GM10248 (cell line): ENCODE measurements around the gene RBM28.

ENCODE experiments used
- CTCF ChIA-PET: fragments of 300-600 bp; sonication (Branson Sonifier 250); formaldehyde crosslinking; extraction: SDS; loops from one replicate; lab custom pipeline; 2021; ENCODE audit warnings: antibody characterized with exemption; lab: Yijun Ruan, JAX
- POLR2A ChIA-PET: fragments of 350-650 bp; sonication (Branson Sonifier 250); formaldehyde crosslinking; extraction: SDS; loops from one replicate; lab custom pipeline; 2020; ENCODE audit warnings: antibody characterized with exemption; lab: Yijun Ruan, JAX
- DNase-seq: peaks from one replicate; pipeline ENCODE4 v3.0.0; 2012; ENCODE audit errors: extremely low spot score
- TF ChIP-seq, protein P1 (sequence below): IDR thresholded peaks from 2 replicates; pipeline ENCODE4 v1.5.1; 2012; ENCODE audit warnings: mild to moderate bottlenecking, low read depth; ENCODE audit errors: extremely low read depth, missing control alignments, control extremely low read depth

RBM28 gene

DNA sequence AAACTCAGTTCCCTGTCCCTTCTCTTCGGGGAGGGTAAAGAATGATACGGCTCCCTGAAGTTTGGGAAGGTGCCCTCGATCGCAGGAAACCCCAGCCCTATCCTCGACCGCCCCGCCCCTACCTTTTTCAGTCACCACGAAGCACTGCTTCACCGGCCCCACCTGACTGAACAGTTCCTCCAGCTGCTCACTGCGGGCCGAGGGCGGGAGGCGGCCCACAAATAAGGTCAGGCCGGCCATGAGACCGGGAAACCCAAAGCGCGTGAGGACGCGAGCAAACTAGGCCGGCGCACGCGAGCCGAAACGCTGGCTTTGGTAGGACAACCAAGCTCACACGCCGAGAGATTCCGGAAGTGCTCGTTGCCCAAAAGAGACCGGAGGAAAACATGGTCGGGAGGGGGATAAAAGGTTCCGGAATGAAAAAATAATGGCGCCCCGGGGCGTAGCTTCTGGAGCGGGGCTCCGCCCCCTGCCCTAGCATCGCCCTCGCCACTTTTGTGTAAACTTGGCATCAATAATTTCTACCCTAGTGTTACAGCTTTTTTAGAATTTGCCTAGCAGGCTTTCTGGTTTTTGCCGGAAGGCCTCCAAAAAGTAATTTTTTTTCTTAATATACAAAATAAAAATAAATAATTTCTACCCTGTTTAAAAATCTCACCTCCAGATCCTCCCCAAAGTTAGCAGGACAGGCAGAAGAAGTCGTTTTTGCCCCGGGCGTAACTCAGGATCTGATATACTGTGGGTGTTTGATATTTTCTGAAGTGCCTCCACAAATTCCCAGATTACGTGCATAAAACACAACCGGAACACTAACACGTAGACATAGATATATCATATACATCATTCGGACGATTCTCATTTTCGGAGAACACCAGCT lies at the start of gene RBM28:
Gene RBM28, minus strand, starts transcription at position 355 of the 877 bp plus-strand sequence. Its CDS starts 115 bp downstream, at position 240.
- TF ChIP-seq, protein P1, sequence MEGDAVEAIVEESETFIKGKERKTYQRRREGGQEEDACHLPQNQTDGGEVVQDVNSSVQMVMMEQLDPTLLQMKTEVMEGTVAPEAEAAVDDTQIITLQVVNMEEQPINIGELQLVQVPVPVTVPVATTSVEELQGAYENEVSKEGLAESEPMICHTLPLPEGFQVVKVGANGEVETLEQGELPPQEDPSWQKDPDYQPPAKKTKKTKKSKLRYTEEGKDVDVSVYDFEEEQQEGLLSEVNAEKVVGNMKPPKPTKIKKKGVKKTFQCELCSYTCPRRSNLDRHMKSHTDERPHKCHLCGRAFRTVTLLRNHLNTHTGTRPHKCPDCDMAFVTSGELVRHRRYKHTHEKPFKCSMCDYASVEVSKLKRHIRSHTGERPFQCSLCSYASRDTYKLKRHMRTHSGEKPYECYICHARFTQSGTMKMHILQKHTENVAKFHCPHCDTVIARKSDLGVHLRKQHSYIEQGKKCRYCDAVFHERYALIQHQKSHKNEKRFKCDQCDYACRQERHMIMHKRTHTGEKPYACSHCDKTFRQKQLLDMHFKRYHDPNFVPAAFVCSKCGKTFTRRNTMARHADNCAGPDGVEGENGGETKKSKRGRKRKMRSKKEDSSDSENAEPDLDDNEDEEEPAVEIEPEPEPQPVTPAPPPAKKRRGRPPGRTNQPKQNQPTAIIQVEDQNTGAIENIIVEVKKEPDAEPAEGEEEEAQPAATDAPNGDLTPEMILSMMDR, result no peak
- peak; percentile 93 for DNase-seq
- CTCF ChIA-PET, result interaction anchor here (0.8 to 8.9 kb wide), 9 partner anchors 9 to 540 kb away, joined by 3 to 168 read pairs (median 6); no protein-coding TSS in a partner anchor
- POLR2A ChIA-PET, result interaction anchor here (0.6 to 1.0 kb wide), 4 partner anchors 13 to 668 kb away, joined by 3 read pairs; no protein-coding TSS in a partner anchor

GRCh38 chr7:128392446-128393327 lies 49.0 kb upstream of the RBM28 start:
- no peak for DNase-seq
- TF ChIP-seq, protein P1, result no peak
- POLR2A ChIA-PET, result no interaction called here
- CTCF ChIA-PET, result interaction anchor here (1.3 to 42.2 kb wide), 3 partner anchors 25 to 45 kb away, joined by 3 to 963 read pairs (median 168); partner anchors contain the start of genes IMPDH1 and RBM28

DNA sequence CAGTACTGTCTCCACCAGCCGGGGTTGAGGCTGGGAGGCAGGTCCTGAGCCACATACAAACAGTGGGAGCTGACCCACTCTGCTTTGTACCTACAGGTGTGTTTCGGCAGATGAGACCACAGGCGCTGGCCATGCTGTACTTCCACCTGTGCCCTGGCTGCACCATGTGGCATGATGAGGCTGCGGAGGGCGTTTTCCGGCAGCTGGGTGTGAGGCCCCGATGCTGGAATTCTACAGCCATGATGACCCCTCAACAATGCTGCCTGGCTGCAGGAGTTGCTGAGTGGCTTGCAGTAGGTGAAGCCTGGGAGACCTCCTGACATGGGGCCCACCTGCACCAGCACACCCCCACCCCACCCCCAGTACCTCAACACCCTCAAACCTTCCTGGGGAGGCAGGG lies 48.1 kb upstream of the RBM28 start:
- POLR2A ChIA-PET, result interaction anchor here (0.5 kb wide), 1 partner anchor 1604 kb away, joined by 4 read pairs; no protein-coding TSS in a partner anchor
- no peak for DNase-seq
- TF ChIP-seq, protein P1, result no peak
- CTCF ChIA-PET, result interaction anchor here (0.9 to 42.2 kb wide), 4 partner anchors 26 to 44 kb away, joined by 3 to 963 read pairs (median 86); partner anchors contain the start of genes IMPDH1 and RBM28

DNA sequence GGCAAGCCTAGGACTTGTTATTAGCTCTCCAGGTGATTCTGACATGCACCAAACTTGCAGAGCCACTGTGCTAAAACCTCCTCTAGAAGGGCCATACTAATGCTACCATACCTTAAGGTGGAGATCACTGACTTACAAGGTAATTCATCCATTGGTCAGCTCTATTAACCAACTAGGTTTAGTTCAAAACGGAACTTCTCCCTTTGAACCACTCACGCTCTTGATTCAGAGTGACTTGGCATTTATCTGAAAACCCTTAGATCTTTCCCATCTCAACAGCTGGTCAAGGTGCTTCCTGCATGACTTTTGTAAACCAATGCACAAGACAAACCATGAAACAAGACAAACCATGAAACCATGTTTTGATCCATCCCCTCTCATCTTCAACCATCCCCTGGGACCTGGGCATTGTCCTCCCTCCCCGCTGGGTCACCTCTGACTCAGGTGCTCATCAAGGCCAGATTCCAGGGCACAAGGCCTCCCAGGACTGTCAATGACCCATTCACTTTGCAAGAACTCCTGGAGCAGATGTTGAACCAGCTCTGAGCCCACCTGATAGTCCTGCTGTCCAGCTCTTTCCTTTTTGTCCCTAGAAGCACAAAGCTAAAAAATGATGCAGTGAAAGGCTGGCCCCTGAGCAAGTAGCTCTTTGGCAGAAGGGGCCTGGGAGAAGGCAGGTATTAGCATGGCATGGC lies 47.3 kb upstream of the RBM28 start:
- ChIA-PET POLR2A (interaction anchor here (0.5 to 1.1 kb wide), 2 partner anchors 47 to 1603 kb away, joined by 3 to 4 read pairs; partner anchors contain the start of gene RBM28), CTCF (interaction anchor here (0.9 to 42.2 kb wide), 7 partner anchors 9 to 70 kb away, joined by 3 to 963 read pairs (median 5); partner anchors contain the start of genes IMPDH1 and RBM28)
- DNase-seq, result no peak
- TF ChIP-seq, protein P1, result no peak

- POLR2A ChIA-PET, result interaction anchor here (0.6 kb wide), 1 partner anchor 1002 kb away, joined by 3 read pairs; no protein-coding TSS in a partner anchor
- DNase-seq, result no peak
- CTCF ChIA-PET, result interaction anchor here (0.9 to 42.2 kb wide), 7 partner anchors 8 to 682 kb away, joined by 4 to 963 read pairs (median 30); partner anchors contain the start of genes IMPDH1 and RBM28
- TF ChIP-seq, protein P1, result no peak
Observed at GRCh38 chr7:128389618-128390329, 46.1 kb upstream of the RBM28 start.
